K562 (cell line): Measurements from ENCODE around the gene ANGPTL1. TPM values are rescaled to one million over a fixed set of nuclear protein-coding genes. Genes with fewer than 3 reads are reported as not detected.

ENCODE experiments used
- ATAC-seq: fragments of 200-7000 bp; cut with Tn5 transposase; 3 replicates; pipeline ENCODE4 v1.9.1; 2020; ENCODE audit warnings: moderate library complexity
- Bru-seq: library from RNA; stranded (reverse); fragments of 400-500 nt; gene quantifications from one replicate; lab custom pipeline; 2021; lab: Mats Ljungman, UMichigan
- BruChase-seq, 2 experiments: library from RNA; stranded (reverse); fragments of 400-500 nt; gene quantifications; one replicate each; lab custom pipeline; 2021; lab: Mats Ljungman, UMichigan
- BruUV-seq: library from RNA; stranded (reverse); fragments of 400-500 nt; replicated peaks from 2 replicates; lab custom pipeline; 2021; lab: Mats Ljungman, UMichigan
- CTCF ChIA-PET: fragments of 300-600 bp; formaldehyde crosslinking; extraction: SDS; loops from one replicate; lab custom pipeline; 2021; ENCODE audit warnings: low intra/inter-chr PET ratio; lab: Yijun Ruan, JAX
- POLR2A ChIA-PET: fragments of 300-600, 350-650 bp; sonication (Branson Sonifier 250); formaldehyde crosslinking; extraction: SDS; loops from one replicate; lab custom pipeline; 2021; ENCODE audit warnings: antibody characterized with exemption, inconsistent platforms; lab: Yijun Ruan, JAX
- DNase-seq, 4 experiments: peaks; one replicate each; pipeline versions ENCODE4 v3.0.0 to v3.0.0-alpha.2; 2011 to 2018; ENCODE audit warnings: low spot score in 3 of 4, mixed read lengths in 3 of 4; ENCODE audit errors: extremely low read depth in 1 of 4
- FAIRE-seq: peaks from 2 replicates; lab custom pipeline; 2011; peaks lifted over from hg19 to GRCh38; lab: Jason Lieb, UNC
- H2AFZ ChIP-seq: 2 replicates; pipeline ENCODE4 v1.6.0; 2011; ENCODE audit warnings: low read depth, low read length, control low read depth, inconsistent platforms
- H3K27ac ChIP-seq: fragments of 200-600 bp; 3 replicates; pipeline ENCODE4 v1.8.0; 2011; ENCODE audit warnings: low read depth, mild to moderate bottlenecking, control low read depth, inconsistent platforms, low read length, moderate library complexity, mixed read lengths; ENCODE audit errors: extremely low read depth
- H3K27me3 ChIP-seq, 2 experiments: fragments of 300-600 bp in 1 of 2; 2 replicates in 1 of 2; 3 replicates in 1 of 2; pipeline versions ENCODE4 v1.6.0 to v1.8.0; 2011; ENCODE audit warnings: inconsistent platforms in 2 of 2, low read length in 2 of 2, mild to moderate bottlenecking in 1 of 2, mixed read lengths in 1 of 2, moderate library complexity in 1 of 2; ENCODE audit not compliant: control insufficient read depth in 2 of 2, insufficient read depth in 2 of 2
- H3K36me3 ChIP-seq: fragments of 300-600 bp; 3 replicates; pipeline ENCODE4 v1.8.0; 2011; ENCODE audit warnings: mild to moderate bottlenecking, low read length, inconsistent platforms; ENCODE audit not compliant: control insufficient read depth, insufficient read depth
- H3K4me1 ChIP-seq, 2 experiments: fragments of 200-600 bp in 1 of 2; replicated peaks in 1 of 2; 2 replicates in 1 of 2; 3 replicates in 1 of 2; pipeline versions ENCODE4 v1.5.1 to v1.8.0; 2011; ENCODE audit warnings: inconsistent platforms in 2 of 2, low read length in 2 of 2, mild to moderate bottlenecking in 1 of 2, mixed read lengths in 1 of 2, moderate library complexity in 1 of 2; ENCODE audit not compliant: control insufficient read depth in 2 of 2, insufficient read depth in 2 of 2
- H3K4me2 ChIP-seq: 2 replicates; pipeline ENCODE4 v1.6.1; 2011; ENCODE audit warnings: low read length, control low read depth, inconsistent platforms, mixed read lengths; ENCODE audit not compliant: insufficient read depth
- H3K4me3 ChIP-seq: fragments of 200-600 bp; sonication (generic), shearing (Covaris generic); 2 replicates; pipeline ENCODE4 v1.5.1; 2016; ENCODE audit warnings: control low read depth, inconsistent platforms
- H3K79me2 ChIP-seq: fragments of 200-600 bp; 3 replicates; pipeline ENCODE4 v1.8.0; 2011; ENCODE audit warnings: low read length, inconsistent platforms; ENCODE audit not compliant: control insufficient read depth, insufficient read depth
- H3K9ac ChIP-seq, 2 experiments: 2 replicates each; pipeline versions ENCODE4 v1.6.0 to v1.6.1; 2011; ENCODE audit warnings: low read depth in 2 of 2, low read length in 2 of 2, control low read depth in 1 of 2, inconsistent platforms in 1 of 2, mild to moderate bottlenecking in 1 of 2, mixed read lengths in 1 of 2; ENCODE audit not compliant: insufficient read depth in 1 of 2
- H3K9me1 ChIP-seq: one replicate; pipeline ENCODE4 v1.6.0; 2011; ENCODE audit warnings: inconsistent platforms, mild to moderate bottlenecking, low read length, moderate library complexity; ENCODE audit not compliant: control insufficient read depth, insufficient read depth
- H3K9me3 ChIP-seq: replicated peaks from 2 replicates; pipeline ENCODE4 v1.5.1; 2011; ENCODE audit warnings: low read depth, low read length, inconsistent platforms; ENCODE audit not compliant: control insufficient read depth, insufficient read depth
- H4K20me1 ChIP-seq: replicated peaks from 2 replicates; pipeline ENCODE4 v1.6.1; 2011; ENCODE audit warnings: low read length, inconsistent platforms, mixed read lengths; ENCODE audit not compliant: control insufficient read depth, insufficient read depth
- ARHGAP35 ChIP-seq: fragments of 450-650 bp; IDR thresholded peaks from 2 replicates; pipeline ENCODE4 v1.6.1; 2018; ENCODE audit not compliant: partially characterized antibody
- BRD4 ChIP-seq: fragments of 200-600 bp; sonication (generic); IDR thresholded peaks from 2 replicates; pipeline ENCODE4 v1.6.1; 2017; ENCODE audit warnings: inconsistent platforms
- ELF2 ChIP-seq: fragments of 250-450 bp; sonication (Bioruptor Pico); IDR thresholded peaks from 2 replicates; pipeline ENCODE4 v1.5.0; 2021; ENCODE audit warnings: mild to moderate bottlenecking
- POLR2B ChIP-seq: fragments of 450-650 bp; IDR thresholded peaks from 2 replicates; pipeline ENCODE4 v1.6.1; 2018; ENCODE audit warnings: low read depth; ENCODE audit not compliant: partially characterized antibody
- ZFP36 ChIP-seq: fragments of 150-350 bp; IDR thresholded peaks from 2 replicates; pipeline ENCODE4 v1.6.1; 2018; ENCODE audit warnings: low read length, low read depth; ENCODE audit not compliant: partially characterized antibody
- WGBS: fragments of 100-300 bp; shearing (Covaris generic); methylation state at CpG from one replicate; pipeline ENCODE4 v1.1.6; 2016; ENCODE audit warnings: low coverage, mixed read lengths; ENCODE audit not compliant: insufficient coverage; ENCODE audit errors: missing lambda C conversion rate; 5-methylcytosine and 5-hydroxymethylcytosine counted together
- in situ Hi-C: fragments of 300-500 bp; cut with MboI; formaldehyde crosslinking; loops from 4 replicates; pipeline ENCODE4 v1.15.0; 2018; ENCODE audit warnings: inconsistent platforms, mixed read lengths
- intact Hi-C: fragments of 100-400 bp; cut with micrococcal nuclease; formaldehyde crosslinking; loops from 2 replicates; pipeline ENCODE4 v1.14.2; 2022
- long read RNA-seq, 3 experiments: library from polyadenylated mRNA in 2 of 3; library from RNA in 1 of 3; unstranded in 2 of 3; stranded (forward) in 1 of 3; transcript quantifications; one replicate each; pipeline ENCODE4 v2.0.0, GENCODE V29; 2019 to 2022
- polyA minus RNA-seq, 3 experiments: library from RNA; depleted of rRNA, polyadenylated mRNA; stranded (reverse); fragments of >200 nt; gene quantifications; 2 replicates each; pipeline ENCODE4 v1.2.3, GENCODE V29; 2011
- polyA plus RNA-seq, 8 experiments: library from polyadenylated mRNA; depleted of rRNA in 4 of 8; stranded (reverse) in 5 of 8; unstranded in 3 of 8; fragments of >200 nt; fragmentation: Nextera tagmentation in 2 of 8; fragmentation: Illumina TruSeq in 1 of 8; extraction: Ambion mirVana in 2 of 8; extraction: Trizol in 1 of 8; gene quantifications; 2 replicates each; pipeline versions ENCODE4 v1.2.1 to v1.2.3, GENCODE V29; 2011 to 2014; ENCODE audit warnings: inconsistent platforms in 1 of 8, missing spikeins in 1 of 8
- total RNA-seq, 7 experiments: library from RNA; depleted of rRNA in 6 of 7; stranded (reverse); fragments of >200 nt in 6 of 7; fragmentation: Illumina TruSeq in 2 of 7; extraction: Trizol in 2 of 7; gene quantifications; 2 replicates each; pipeline versions ENCODE4 v1.2.1 to v1.2.3, GENCODE V29; 2011 to 2021; ENCODE audit warnings: low replicate concordance in 1 of 7
- TF ChIP-seq, protein P1 (sequence below), 2 experiments: IDR thresholded peaks; 2 replicates each; pipeline ENCODE4 v1.6.1; 2012; ENCODE audit warnings: improper control_type of control experiment in 2 of 2, low read depth in 2 of 2, low read length in 2 of 2, borderline replicate concordance in 1 of 2
- TF ChIP-seq, protein P2 (sequence below): fragments of 250-450 bp; sonication (Bioruptor Pico); IDR thresholded peaks from 2 replicates; pipeline ENCODE4 v1.5.0; 2020; ENCODE audit warnings: mild to moderate bottlenecking, borderline replicate concordance
- TF ChIP-seq, protein P3 (sequence below): fragments of 250-450 bp; sonication (Bioruptor Pico); IDR thresholded peaks from 2 replicates; pipeline ENCODE4 v1.4.0; 2020; ENCODE audit warnings: mild to moderate bottlenecking, moderate library complexity

The ANGPTL1 gene, protein sequence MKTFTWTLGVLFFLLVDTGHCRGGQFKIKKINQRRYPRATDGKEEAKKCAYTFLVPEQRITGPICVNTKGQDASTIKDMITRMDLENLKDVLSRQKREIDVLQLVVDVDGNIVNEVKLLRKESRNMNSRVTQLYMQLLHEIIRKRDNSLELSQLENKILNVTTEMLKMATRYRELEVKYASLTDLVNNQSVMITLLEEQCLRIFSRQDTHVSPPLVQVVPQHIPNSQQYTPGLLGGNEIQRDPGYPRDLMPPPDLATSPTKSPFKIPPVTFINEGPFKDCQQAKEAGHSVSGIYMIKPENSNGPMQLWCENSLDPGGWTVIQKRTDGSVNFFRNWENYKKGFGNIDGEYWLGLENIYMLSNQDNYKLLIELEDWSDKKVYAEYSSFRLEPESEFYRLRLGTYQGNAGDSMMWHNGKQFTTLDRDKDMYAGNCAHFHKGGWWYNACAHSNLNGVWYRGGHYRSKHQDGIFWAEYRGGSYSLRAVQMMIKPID
- not detected in 2 replicates for total RNA-seq (2011; cell fraction: chromatin; rRNA removed; ENCODE audit: low replicate concordance)
- not detected in 2 replicates for total RNA-seq (2011; cell fraction: nucleolus; rRNA removed)
- total RNA-seq (2011; cell fraction: nucleoplasm; rRNA removed), result not detected in 2 replicates
- total RNA-seq (2014; rRNA removed), result not detected in 2 replicates
- not detected in 2 replicates for total RNA-seq (2014; rRNA removed; fragmentation: Illumina TruSeq; extraction: Trizol)
- total RNA-seq (2015; rRNA removed; fragmentation: Illumina TruSeq; extraction: Trizol), result not detected in 2 replicates
- total RNA-seq (2021), result 0.04 TPM in 1 of 2 replicates, not detected in the other
- polyA plus RNA-seq (2011; rRNA removed), result not detected in 2 replicates
- polyA plus RNA-seq (2011; cell fraction: cytosol; rRNA removed), result not detected in 2 replicates
- polyA plus RNA-seq (2011; cell fraction: nucleus; rRNA removed), result not detected in 2 replicates
- polyA plus RNA-seq (2012), result not detected in 2 replicates
- polyA plus RNA-seq (2014; fragmentation: Illumina TruSeq; extraction: Trizol), result not detected in 2 replicates
- polyA plus RNA-seq (2014; fragmentation: Nextera tagmentation; extraction: Ambion mirVana), result under 1 TPM in 1 of 2 experiments, not detected in 1; 0.06 TPM
- polyA plus RNA-seq (2014; rRNA removed), result not detected in 2 replicates
- not detected in 2 replicates for polyA minus RNA-seq (2011; rRNA and poly(A)+ RNA removed)
- polyA minus RNA-seq (2011; cell fraction: cytosol; rRNA and poly(A)+ RNA removed), result not detected in 2 replicates
- not detected in 2 replicates for polyA minus RNA-seq (2011; cell fraction: nucleus; rRNA and poly(A)+ RNA removed)
- Bru-seq, nascent RNA, result percentile 5 among the genes with signal in this experiment
- not detected for BruChase-seq, experiment 1, labeled RNA remaining after a 2-hour chase
- not detected for BruChase-seq, experiment 2, labeled RNA remaining after a 6-hour chase
- long read RNA-seq, experiment 1, result 0 reads
- long read RNA-seq, experiment 2, result 0 reads
- long read RNA-seq, experiment 3, result 0 reads

DNA sequence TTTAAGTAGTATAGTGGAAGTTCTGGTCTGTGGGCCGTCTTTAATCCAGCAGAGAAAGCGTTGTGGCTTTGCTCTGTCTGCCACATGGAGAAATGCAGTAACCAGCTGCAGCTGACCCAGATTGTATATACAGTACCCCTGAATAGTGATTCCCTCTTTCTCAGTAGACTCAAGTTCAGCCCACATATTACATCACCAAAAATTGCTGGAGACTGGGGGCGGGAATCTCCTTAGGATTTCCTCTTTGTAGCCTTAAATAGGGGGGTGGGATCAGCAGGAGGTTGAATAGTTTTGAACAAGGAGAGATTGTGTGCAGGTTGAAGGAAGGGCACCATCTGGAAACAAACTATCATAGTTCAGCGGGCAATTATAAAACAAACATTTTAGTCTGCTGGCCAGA lies at the start of gene ANGPTL1:
ANGPTL1 (minus strand) TSS at position 134 of the 400 bp plus-strand sequence. CDS start 5,301 bp downstream, outside the sequence.
- no peak within 1 kb of the TSS for H3K4me3 ChIP-seq
- H3K4me2 ChIP-seq, result no peak within 1 kb of the TSS
- no TSS peak for BruUV-seq
- no peak within 1 kb of the TSS for H2AFZ ChIP-seq
- H3K27me3 ChIP-seq, result peaks cover 4 to 9% of the 10 kb centered on the region in 2 experiments; a peak in 3 of 5 replicates
- H3K36me3 ChIP-seq, result no peaks in the 10 kb centered on the region
- ATAC-seq (no peak), FAIRE-seq (no peak), DNase-seq (no peak)
- no peaks in the 10 kb centered on the region for H3K9me3 ChIP-seq
- in situ Hi-C loops (no loop called here), intact Hi-C loops (no loop called here)
- WGBS, result 5% methylated on average over 4 of the region's 4 CpGs
- CTCF ChIA-PET, result no interaction called here
- no peaks in the 10 kb centered on the region for H3K4me1 ChIP-seq
- no peaks in the 10 kb centered on the region for H4K20me1 ChIP-seq
- no peak within 1 kb of the TSS for H3K27ac ChIP-seq
- no peaks in the 10 kb centered on the region for H3K79me2 ChIP-seq
- POLR2A ChIA-PET, result interaction anchor here (1.5 to 1.9 kb wide), 2 partner anchors 10 to 15 kb away, joined by 3 to 6 read pairs; no protein-coding TSS in a partner anchor
- no peak within 1 kb of the TSS for H3K9ac ChIP-seq
- H3K9me1 ChIP-seq, result no peaks in the 10 kb centered on the region
- TF ChIP-seq, protein P1, sequence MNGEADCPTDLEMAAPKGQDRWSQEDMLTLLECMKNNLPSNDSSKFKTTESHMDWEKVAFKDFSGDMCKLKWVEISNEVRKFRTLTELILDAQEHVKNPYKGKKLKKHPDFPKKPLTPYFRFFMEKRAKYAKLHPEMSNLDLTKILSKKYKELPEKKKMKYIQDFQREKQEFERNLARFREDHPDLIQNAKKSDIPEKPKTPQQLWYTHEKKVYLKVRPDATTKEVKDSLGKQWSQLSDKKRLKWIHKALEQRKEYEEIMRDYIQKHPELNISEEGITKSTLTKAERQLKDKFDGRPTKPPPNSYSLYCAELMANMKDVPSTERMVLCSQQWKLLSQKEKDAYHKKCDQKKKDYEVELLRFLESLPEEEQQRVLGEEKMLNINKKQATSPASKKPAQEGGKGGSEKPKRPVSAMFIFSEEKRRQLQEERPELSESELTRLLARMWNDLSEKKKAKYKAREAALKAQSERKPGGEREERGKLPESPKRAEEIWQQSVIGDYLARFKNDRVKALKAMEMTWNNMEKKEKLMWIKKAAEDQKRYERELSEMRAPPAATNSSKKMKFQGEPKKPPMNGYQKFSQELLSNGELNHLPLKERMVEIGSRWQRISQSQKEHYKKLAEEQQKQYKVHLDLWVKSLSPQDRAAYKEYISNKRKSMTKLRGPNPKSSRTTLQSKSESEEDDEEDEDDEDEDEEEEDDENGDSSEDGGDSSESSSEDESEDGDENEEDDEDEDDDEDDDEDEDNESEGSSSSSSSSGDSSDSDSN (IDR thresholded peaks at IDR 0.05; ENCODE audit: borderline replicate concordance in 1 of 2, low read depth in 2 of 2, low read length in 2 of 2), result no peak
- TF ChIP-seq ELF2 (CRISPR knock-in tag), result no peak
- TF ChIP-seq BRD4, result no peak
- TF ChIP-seq ZFP36, result no peak
- TF ChIP-seq, protein P2, sequence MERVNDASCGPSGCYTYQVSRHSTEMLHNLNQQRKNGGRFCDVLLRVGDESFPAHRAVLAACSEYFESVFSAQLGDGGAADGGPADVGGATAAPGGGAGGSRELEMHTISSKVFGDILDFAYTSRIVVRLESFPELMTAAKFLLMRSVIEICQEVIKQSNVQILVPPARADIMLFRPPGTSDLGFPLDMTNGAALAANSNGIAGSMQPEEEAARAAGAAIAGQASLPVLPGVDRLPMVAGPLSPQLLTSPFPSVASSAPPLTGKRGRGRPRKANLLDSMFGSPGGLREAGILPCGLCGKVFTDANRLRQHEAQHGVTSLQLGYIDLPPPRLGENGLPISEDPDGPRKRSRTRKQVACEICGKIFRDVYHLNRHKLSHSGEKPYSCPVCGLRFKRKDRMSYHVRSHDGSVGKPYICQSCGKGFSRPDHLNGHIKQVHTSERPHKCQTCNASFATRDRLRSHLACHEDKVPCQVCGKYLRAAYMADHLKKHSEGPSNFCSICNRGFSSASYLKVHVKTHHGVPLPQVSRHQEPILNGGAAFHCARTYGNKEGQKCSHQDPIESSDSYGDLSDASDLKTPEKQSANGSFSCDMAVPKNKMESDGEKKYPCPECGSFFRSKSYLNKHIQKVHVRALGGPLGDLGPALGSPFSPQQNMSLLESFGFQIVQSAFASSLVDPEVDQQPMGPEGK, result no peak
- TF ChIP-seq, protein P3, sequence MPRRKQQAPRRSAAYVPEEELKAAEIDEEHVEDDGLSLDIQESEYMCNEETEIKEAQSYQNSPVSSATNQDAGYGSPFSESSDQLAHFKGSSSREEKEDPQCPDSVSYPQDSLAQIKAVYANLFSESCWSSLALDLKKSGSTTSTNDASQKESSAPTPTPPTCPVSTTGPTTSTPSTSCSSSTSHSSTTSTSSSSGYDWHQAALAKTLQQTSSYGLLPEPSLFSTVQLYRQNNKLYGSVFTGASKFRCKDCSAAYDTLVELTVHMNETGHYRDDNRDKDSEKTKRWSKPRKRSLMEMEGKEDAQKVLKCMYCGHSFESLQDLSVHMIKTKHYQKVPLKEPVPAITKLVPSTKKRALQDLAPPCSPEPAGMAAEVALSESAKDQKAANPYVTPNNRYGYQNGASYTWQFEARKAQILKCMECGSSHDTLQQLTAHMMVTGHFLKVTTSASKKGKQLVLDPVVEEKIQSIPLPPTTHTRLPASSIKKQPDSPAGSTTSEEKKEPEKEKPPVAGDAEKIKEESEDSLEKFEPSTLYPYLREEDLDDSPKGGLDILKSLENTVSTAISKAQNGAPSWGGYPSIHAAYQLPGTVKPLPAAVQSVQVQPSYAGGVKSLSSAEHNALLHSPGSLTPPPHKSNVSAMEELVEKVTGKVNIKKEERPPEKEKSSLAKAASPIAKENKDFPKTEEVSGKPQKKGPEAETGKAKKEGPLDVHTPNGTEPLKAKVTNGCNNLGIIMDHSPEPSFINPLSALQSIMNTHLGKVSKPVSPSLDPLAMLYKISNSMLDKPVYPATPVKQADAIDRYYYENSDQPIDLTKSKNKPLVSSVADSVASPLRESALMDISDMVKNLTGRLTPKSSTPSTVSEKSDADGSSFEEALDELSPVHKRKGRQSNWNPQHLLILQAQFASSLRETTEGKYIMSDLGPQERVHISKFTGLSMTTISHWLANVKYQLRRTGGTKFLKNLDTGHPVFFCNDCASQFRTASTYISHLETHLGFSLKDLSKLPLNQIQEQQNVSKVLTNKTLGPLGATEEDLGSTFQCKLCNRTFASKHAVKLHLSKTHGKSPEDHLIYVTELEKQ (CRISPR knock-in tag), result no peak
- TF ChIP-seq ARHGAP35, result no peak
- TF ChIP-seq POLR2B, result no peak
